ENCODE measurements around the gene MBNL2. TPM values are rescaled to one million over a fixed set of nuclear protein-coding genes. Genes with fewer than 3 reads are reported as not detected.

Gene MBNL2
- total RNA-seq, 2 experiments from 2014 or later = 2.7 to 7.4 TPM

DNA sequence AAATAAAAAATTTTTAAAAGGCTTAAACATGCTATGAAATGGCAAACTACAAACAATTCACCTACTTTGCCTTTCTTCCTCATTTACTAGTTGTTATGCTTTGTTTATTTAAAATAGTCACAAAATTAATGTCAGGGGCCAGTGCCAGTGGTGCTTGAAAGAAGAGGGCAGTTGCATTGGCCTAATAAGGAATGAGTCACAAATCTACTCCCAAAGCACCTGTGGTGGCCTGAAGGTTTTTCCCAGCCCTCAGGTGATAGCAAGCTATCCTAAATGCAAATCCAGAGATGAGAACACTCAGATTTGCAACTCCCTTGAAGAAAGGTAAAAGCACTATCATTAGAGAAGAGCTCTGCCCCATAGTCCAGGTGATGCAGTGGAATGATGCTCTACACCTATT lies 103.6 kb downstream of the MBNL2 start:
- intact Hi-C loops (cut with micrococcal nuclease; ENCODE audit: unreplicated experiment) = no loop called here
- Histone ChIP-seq H3K4me1 (ENCODE audit: insufficient read depth, low read length, poor library complexity, severe bottlenecking) (no peaks in the 10 kb centered on the region), H3K9me2 (ENCODE audit: insufficient read depth, low read length) (no peaks in the 10 kb centered on the region), H3K4me2 (ENCODE audit: low read length) (no peak overlapping the region), H3K36me3 (ENCODE audit: insufficient read depth, low read length) (no peaks in the 10 kb centered on the region), H3K27ac (ENCODE audit: low read depth, low read length, poor library complexity, severe bottlenecking) (no peak overlapping the region), H3K9me3 (ENCODE audit: low read length) (no peaks in the 10 kb centered on the region), H3K4me3 (ENCODE audit: low read depth, low read length, poor library complexity, severe bottlenecking) (no peak overlapping the region), H3K79me2 (ENCODE audit: insufficient read depth, low read depth, low read length) (no peaks in the 10 kb centered on the region), H2AFZ (ENCODE audit: low read length) (no peak overlapping the region), H4K20me1 (ENCODE audit: insufficient read depth, low read length) (no peaks in the 10 kb centered on the region)
- BruUV-seq (replicated peaks) = no TSS peak
- ChIA-PET CTCF (ENCODE audit: unreplicated experiment) (no interaction called here), POLR2A (interaction anchor here (0.7 kb wide), 1 partner anchor 126 kb away, joined by 3 read pairs; no protein-coding TSS in a partner anchor)
- TF ChIP-seq CTCF (conservative IDR thresholded peaks at IDR 0.05; ENCODE audit: low read length) (no peak), EZH2phosphoT487 (IDR thresholded peaks at IDR 0.05; ENCODE audit: borderline replicate concordance, low read depth, low read length) (no peak)
- no peak for DNase-seq (ENCODE audit: low spot score)

DNA sequence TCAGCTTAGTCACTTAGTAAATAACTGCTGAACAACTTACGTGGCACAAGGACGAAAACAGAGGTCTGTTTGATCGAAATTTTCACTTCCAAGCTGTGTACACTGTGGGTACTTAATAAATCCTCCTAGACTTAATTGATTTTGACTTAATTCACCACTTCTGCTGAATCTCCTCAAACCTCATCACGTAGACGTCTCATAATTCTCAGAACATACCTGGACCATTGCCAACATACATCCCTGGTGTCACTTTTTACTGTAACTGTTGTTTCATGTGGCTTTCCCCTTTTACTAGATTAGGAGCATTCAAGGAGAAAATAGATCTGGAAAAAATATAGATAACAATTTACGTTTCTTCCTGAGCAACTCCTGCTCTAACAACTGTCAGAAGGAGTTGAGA lies 105.0 kb downstream of the MBNL2 start:
- H3K36me3 ChIP-seq (ENCODE audit: insufficient read depth, low read length) = no peaks in the 10 kb centered on the region
- POLR2A ChIA-PET = no interaction called here
- DNase-seq (ENCODE audit: low spot score) = no peak
- H3K4me2 ChIP-seq (ENCODE audit: low read length) = no peak overlapping the region
- H3K79me2 ChIP-seq (ENCODE audit: insufficient read depth, low read depth, low read length) = no peaks in the 10 kb centered on the region
- no peak overlapping the region for H3K4me3 ChIP-seq (ENCODE audit: low read depth, low read length, poor library complexity, severe bottlenecking)
- no peaks in the 10 kb centered on the region for H3K9me3 ChIP-seq (ENCODE audit: low read length)
- no peak overlapping the region for H2AFZ ChIP-seq (ENCODE audit: low read length)
- BruUV-seq (replicated peaks) = no TSS peak
- intact Hi-C loops (cut with micrococcal nuclease; ENCODE audit: unreplicated experiment) = no loop called here
- H3K4me1 ChIP-seq (ENCODE audit: insufficient read depth, low read length, poor library complexity, severe bottlenecking) = no peaks in the 10 kb centered on the region
- no peaks in the 10 kb centered on the region for H4K20me1 ChIP-seq (ENCODE audit: insufficient read depth, low read length)
- no peaks in the 10 kb centered on the region for H3K9me2 ChIP-seq (ENCODE audit: insufficient read depth, low read length)
- no peak for TF ChIP-seq EZH2phosphoT487 (IDR thresholded peaks at IDR 0.05; ENCODE audit: borderline replicate concordance, low read depth, low read length)
- no peak for TF ChIP-seq CTCF (conservative IDR thresholded peaks at IDR 0.05; ENCODE audit: low read length)
- CTCF ChIA-PET (ENCODE audit: unreplicated experiment) = no interaction called here
- no peak overlapping the region for H3K27ac ChIP-seq (ENCODE audit: low read depth, low read length, poor library complexity, severe bottlenecking)

DNA sequence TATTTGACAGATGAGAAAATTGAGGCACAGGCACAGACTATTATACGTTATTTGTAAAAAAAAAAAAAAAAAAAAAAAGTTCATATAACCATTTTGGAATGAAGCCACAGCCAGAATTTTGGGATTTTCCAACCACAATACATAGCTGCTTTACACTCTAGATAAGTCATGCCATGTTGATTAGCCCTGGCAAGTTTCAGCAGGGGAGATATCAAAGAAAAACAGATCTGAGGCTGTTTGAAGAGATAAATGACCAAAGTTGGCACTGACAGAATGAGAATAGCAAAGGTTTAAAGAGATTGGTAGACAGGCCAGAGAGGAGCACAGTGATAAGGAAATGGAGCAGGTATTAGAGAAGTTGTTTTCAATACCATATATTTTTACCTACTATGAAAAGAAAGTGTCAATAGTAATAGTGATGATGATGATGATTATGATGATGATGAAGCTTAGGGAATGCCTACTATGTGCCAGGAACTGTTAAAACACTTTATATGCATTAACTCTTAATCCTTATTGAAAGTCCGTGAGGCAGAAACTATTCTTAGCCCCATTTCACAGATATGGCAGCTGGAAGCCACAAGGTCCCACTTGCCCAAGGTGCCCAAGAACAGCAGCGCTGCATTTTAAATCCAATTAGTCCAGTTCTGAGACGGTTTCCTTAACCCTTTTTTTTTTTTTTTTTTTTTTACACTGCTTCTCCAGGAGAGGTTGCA lies 105.5 kb downstream of the MBNL2 start:
- H3K9me2 ChIP-seq (ENCODE audit: insufficient read depth, low read length) = no peaks in the 10 kb centered on the region
- H2AFZ ChIP-seq (ENCODE audit: low read length) = no peak overlapping the region
- no peaks in the 10 kb centered on the region for H4K20me1 ChIP-seq (ENCODE audit: insufficient read depth, low read length)
- H3K27ac ChIP-seq (ENCODE audit: low read depth, low read length, poor library complexity, severe bottlenecking) = no peak overlapping the region
- intact Hi-C loops (cut with micrococcal nuclease; ENCODE audit: unreplicated experiment) = no loop called here
- BruUV-seq (replicated peaks) = no TSS peak
- DNase-seq (ENCODE audit: low spot score) = no peak
- no peak for TF ChIP-seq EZH2phosphoT487 (IDR thresholded peaks at IDR 0.05; ENCODE audit: borderline replicate concordance, low read depth, low read length)
- TF ChIP-seq CTCF (conservative IDR thresholded peaks at IDR 0.05; ENCODE audit: low read length) = no peak
- H3K4me1 ChIP-seq (ENCODE audit: insufficient read depth, low read length, poor library complexity, severe bottlenecking) = no peaks in the 10 kb centered on the region
- no peak overlapping the region for H3K4me3 ChIP-seq (ENCODE audit: low read depth, low read length, poor library complexity, severe bottlenecking)
- H3K4me2 ChIP-seq (ENCODE audit: low read length) = no peak overlapping the region
- H3K79me2 ChIP-seq (ENCODE audit: insufficient read depth, low read depth, low read length) = no peaks in the 10 kb centered on the region
- H3K36me3 ChIP-seq (ENCODE audit: insufficient read depth, low read length) = no peaks in the 10 kb centered on the region
- H3K9me3 ChIP-seq (ENCODE audit: low read length) = no peaks in the 10 kb centered on the region
- ChIA-PET POLR2A (interaction anchor here (0.6 kb wide), 1 partner anchor 103 kb away, joined by 6 read pairs; no protein-coding TSS in a partner anchor), CTCF (ENCODE audit: unreplicated experiment) (no interaction called here)

Measured in OCI-LY7 (cell line).